Skeletal muscle tissue (tissue), 4 donors: ENCODE data around the gene MIXL1. TPM values are rescaled to one million over a fixed set of nuclear protein-coding genes. Genes with fewer than 3 reads are reported as not detected.
"Not testable (repeated sequence)": the region's sequence is repeated elsewhere in the genome, so short reads cannot be mapped to it uniquely, and the experiment has no call there.

Experiments used
- H3K27ac ChIP-seq: one replicate; pipeline ENCODE4 v1.7.0; 2013; ENCODE audit warnings: mild to moderate bottlenecking, low read depth, low read length, inconsistent platforms
- H3K27me3 ChIP-seq, 3 donors: one replicate each; pipeline ENCODE4 v1.7.0; 2013; ENCODE audit warnings: low read length in 3 of 3; ENCODE audit not compliant: control insufficient read depth in 3 of 3, insufficient read depth in 3 of 3
- H3K36me3 ChIP-seq, 3 donors: one replicate each; pipeline ENCODE4 v1.7.0; 2013; ENCODE audit warnings: low read length in 3 of 3; ENCODE audit not compliant: control insufficient read depth in 3 of 3, insufficient read depth in 3 of 3
- H3K4me1 ChIP-seq, 3 donors: one replicate each; pipeline ENCODE4 v1.7.0; 2013; ENCODE audit warnings: low read length in 3 of 3, mild to moderate bottlenecking in 3 of 3; ENCODE audit not compliant: control insufficient read depth in 3 of 3, insufficient read depth in 3 of 3
- H3K4me3 ChIP-seq, 3 donors: one replicate each; pipeline ENCODE4 v1.7.0; 2013; ENCODE audit warnings: low read length in 3 of 3
- H3K9ac ChIP-seq, 3 donors: one replicate each; pipeline ENCODE4 v1.7.0; 2013; ENCODE audit warnings: low read length in 3 of 3, mild to moderate bottlenecking in 3 of 3, moderate library complexity in 2 of 3, low read depth in 1 of 3
- H3K9me3 ChIP-seq, 3 donors: one replicate each; pipeline ENCODE4 v1.7.0; 2013; ENCODE audit warnings: low read length in 3 of 3; ENCODE audit not compliant: control insufficient read depth in 3 of 3
- total RNA-seq: library from RNA; depleted of rRNA; stranded (reverse); fragments of >200 nt; gene quantifications from one replicate; pipeline ENCODE4 v1.2.3, GENCODE V29; 2014
- donor health status: Osteomylitis.

Gene MIXL1
- total RNA-seq, 1 donor from 2014 or later, result not detected

DNA sequence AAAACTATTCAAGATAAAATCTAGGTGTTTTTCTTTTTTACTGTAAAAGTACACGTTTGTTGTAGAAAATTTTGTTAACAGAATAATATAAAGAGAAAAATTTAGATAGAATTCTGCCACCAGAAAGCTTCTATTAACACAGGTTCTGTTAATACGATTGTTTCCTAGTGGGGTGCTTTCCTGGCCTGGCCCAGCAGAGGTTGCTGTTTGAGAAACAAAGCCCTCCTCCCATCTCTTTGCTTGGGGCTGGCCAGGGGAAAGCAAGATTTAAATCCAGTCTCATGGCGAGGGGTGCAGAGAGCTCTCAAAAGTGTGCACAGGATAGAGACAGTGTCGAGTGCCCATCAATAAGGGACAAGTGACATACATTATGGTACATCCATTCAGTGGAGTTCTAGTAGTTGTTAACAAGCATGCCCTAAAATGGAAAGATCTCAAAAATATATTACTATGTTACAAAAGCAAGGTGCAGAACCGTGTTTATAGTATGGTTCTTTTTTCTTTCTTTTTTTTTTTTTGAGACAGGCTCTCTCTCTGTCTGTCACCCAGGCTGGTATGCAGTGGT lies 22.4 kb upstream of the MIXL1 start:
- Histone ChIP-seq H3K27me3 (no peaks in the 10 kb centered on the region), H3K27ac (no peak overlapping the region), H3K4me1 (no peaks in the 10 kb centered on the region), H3K36me3 (no peaks in the 10 kb centered on the region), H3K9ac (no peak overlapping the region), H3K9me3 (no peaks in the 10 kb centered on the region), H3K4me3 (no peak overlapping the region)

DNA sequence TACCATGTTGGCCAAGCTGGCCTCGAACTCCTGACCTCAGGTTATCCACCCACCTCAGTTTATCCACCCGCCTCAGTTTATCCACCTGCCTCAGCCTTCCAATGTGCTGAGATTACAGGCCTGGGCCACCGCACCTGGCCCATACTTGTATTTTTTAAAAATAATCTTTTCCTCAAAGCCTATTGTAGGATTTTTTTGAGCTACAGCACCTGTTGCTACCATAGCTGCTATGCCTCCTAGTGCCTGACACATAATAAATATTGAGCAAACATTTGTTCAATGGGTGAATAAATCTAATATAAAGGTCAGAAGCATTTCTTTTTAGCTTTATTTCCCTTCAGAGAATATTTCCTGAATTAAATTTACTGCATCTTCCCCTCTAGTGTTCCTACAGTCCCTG lies 21.2 kb upstream of the MIXL1 start:
- H3K9me3 ChIP-seq, result no peaks in the 10 kb centered on the region
- no peaks in the 10 kb centered on the region for H3K4me1 ChIP-seq
- H3K27me3 ChIP-seq, result no peaks in the 10 kb centered on the region
- no peak overlapping the region for H3K27ac ChIP-seq
- no peak overlapping the region for H3K9ac ChIP-seq
- no peaks in the 10 kb centered on the region for H3K36me3 ChIP-seq
- H3K4me3 ChIP-seq, result no peak overlapping the region

DNA sequence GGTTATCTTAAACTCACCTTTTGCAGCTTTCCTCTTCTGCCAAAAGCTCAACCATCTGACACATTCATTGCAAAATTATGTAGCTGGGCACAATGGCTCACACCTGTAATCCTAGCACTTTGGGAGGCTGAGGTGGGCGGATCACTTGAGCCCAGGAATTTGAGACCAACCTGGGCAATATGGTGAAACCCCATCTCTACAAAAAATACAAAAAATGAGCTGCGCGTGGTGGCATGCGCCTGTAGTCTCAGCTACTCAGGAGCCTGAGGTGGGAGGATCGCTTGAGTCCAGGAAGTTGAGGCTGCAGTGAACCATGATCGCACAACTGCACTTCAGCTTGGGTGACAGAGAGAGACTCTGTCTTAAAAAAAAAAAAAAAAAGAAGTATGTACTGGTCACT lies 20.8 kb upstream of the MIXL1 start:
- not testable (repeated sequence) for H3K4me3 ChIP-seq, H3K9me3 ChIP-seq, H3K27ac ChIP-seq, H3K27me3 ChIP-seq, H3K36me3 ChIP-seq, H3K4me1 ChIP-seq, H3K9ac ChIP-seq

DNA sequence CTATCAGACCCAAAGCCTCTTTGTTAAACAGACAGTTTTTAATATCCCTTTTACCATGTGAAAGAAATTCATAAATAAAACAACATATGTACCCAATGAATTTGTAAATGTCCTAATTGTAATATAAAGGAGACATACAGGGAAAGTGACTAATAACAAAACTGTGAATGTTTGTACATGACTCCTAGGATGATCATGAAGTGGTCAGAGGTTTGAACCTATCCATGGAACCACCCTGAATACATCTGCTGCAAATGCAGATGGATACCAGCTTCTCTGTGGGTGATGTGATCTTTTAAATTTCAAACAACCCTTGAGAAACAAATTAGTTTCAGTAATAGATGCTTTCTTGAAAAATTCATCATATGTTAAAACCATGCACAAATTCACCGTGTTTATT lies 20.2 kb upstream of the MIXL1 start:
- H3K27ac ChIP-seq, result no peak overlapping the region
- no peaks in the 10 kb centered on the region for H3K9me3 ChIP-seq
- H3K9ac ChIP-seq, result no peak overlapping the region
- no peaks in the 10 kb centered on the region for H3K4me1 ChIP-seq
- H3K27me3 ChIP-seq, result no peaks in the 10 kb centered on the region
- no peak overlapping the region for H3K4me3 ChIP-seq
- no peaks in the 10 kb centered on the region for H3K36me3 ChIP-seq

DNA sequence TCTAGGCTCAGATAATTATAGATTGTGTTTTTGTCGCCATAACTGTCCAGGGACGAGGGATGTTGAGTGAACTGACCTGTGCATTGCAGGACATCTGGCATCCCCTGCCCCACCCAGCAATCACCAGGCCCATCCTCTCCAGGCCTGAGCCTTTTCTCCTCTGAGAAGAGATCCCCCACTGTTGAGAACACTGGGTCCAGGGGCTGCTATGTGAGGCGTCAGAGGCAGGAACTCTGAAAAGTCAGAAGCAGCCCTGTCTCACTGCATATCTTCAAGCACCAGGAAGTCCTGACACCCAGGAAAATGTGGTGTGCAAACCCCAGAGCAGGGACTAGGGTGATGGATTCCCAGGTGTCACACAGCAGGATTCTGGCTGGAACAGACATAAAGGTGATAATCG lies 19.8 kb upstream of the MIXL1 start:
- no peak overlapping the region for H3K9ac ChIP-seq
- no peaks in the 10 kb centered on the region for H3K4me1 ChIP-seq
- no peaks in the 10 kb centered on the region for H3K36me3 ChIP-seq
- no peak overlapping the region for H3K4me3 ChIP-seq
- no peak overlapping the region for H3K27ac ChIP-seq
- no peaks in the 10 kb centered on the region for H3K9me3 ChIP-seq
- H3K27me3 ChIP-seq, result no peaks in the 10 kb centered on the region

DNA sequence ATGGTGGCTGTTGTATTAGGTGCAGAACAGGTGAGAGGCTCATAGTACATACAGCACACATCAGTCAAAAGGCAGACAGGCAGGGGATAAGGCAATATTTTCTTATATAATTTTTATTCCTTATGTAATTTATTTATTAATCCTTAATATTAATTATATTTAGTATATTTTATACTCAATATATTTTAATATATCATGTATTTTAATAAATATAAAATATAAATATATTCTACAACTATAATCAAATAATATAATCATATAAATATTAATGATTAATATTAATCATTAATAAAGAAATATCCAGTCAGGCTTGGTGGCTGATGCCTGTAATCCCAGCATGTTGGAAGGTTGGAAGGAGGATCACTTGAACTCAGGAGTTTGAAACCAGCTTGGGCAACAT lies 19.3 kb upstream of the MIXL1 start:
- no peaks in the 10 kb centered on the region for H3K36me3 ChIP-seq
- no peak overlapping the region for H3K27ac ChIP-seq
- H3K9ac ChIP-seq, result no peak overlapping the region
- H3K27me3 ChIP-seq, result no peaks in the 10 kb centered on the region
- H3K9me3 ChIP-seq, result no peaks in the 10 kb centered on the region
- H3K4me3 ChIP-seq, result no peak overlapping the region
- H3K4me1 ChIP-seq, result no peaks in the 10 kb centered on the region

DNA sequence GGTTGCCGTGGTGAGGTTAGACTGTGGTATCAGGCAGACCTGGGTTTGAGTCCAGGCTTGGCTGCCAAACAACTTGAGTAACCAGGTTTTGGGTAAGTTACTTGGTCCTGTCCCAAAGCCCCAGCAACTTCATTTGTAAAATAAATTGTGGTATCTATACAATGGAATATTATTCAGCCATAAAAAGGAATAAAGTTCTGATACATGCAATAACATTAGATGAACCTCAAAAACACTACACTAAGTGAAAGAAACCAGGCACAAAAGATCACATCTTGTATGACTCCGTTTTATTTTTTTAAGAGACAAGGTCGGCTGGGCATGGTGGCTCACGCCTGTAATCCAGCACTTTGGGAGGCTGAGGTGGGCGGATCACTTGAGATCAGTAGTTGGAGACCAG lies 16.4 kb upstream of the MIXL1 start:
- no peaks in the 10 kb centered on the region for H3K4me1 ChIP-seq
- H3K27me3 ChIP-seq, result no peaks in the 10 kb centered on the region
- H3K9me3 ChIP-seq, result no peaks in the 10 kb centered on the region
- no peak overlapping the region for H3K9ac ChIP-seq
- H3K27ac ChIP-seq, result no peak overlapping the region
- H3K36me3 ChIP-seq, result no peaks in the 10 kb centered on the region
- H3K4me3 ChIP-seq, result no peak overlapping the region

DNA sequence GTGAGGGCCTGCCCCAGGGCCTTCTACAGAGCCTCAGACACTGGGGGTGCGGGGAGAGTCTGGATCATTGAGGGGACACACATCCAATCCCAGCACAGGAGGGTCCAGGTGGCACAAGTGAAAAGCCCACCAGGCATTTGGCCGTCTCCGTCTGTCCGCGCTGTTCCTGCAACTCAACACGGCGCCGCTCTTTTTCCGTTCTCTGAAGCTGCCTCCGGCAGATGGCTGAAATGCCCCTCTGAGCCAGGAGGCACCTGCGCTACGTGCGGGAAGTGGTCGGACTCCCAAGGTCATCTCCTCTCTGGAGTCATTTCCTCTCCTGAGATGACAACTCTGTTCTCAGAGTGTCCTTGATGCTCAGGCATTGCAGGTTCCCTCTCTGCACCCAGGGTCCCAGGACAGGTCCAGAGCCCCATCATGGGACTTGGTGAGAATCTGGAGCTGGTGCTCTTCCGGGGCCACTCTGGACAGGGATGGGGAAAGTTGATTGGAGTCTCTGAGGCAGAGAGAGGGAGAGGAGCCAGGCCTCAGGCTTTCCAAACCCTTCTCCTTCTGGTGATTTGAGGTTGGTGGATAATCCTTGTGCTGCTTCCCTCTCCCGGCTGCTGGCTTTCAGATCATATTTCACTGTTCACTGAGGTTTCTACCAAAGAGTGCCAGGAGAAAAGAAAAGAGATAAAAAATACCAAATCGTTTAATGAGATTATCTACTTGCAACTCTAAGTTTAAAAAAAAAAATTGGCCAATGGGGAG lies 14.0 kb upstream of the MIXL1 start:
- Histone ChIP-seq H3K36me3 (no peaks in the 10 kb centered on the region), H3K4me1 (no peaks in the 10 kb centered on the region), H3K27ac (no peak overlapping the region), H3K27me3 (no peaks in the 10 kb centered on the region), H3K9me3 (no peaks in the 10 kb centered on the region), H3K4me3 (no peak overlapping the region), H3K9ac (no peak overlapping the region)

DNA sequence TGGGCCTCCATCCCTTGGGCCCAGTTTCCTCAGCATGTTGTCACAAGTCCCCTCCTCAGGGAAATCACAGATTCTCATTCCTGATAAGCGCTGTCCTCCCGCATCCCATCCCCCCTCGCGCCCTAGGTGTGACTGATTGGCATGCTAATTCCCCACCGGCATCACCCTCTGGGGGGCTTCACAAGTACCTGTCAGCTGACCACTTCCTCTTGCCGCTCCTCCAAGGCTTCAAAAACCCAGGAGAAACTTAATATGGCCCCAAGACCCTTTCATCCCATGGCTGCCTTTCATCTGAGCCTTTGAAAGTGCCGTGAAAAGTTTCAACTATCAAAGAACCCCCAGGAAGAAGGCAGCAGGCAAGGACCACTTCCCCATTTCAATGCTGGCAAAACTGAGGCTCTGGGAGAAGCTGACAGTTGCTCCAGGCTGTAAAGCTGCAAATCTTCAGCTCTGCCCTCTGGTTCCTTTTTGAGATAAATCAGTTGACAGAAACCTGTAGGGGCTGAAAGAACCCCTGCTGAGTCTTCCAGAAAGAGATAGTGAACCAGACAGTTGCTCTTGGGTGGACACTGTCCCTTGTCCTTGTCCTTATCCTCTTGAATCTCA lies 12.8 kb upstream of the MIXL1 start:
- Histone ChIP-seq H3K4me3 (no peak overlapping the region), H3K4me1 (no peaks in the 10 kb centered on the region), H3K9ac (no peak overlapping the region), H3K9me3 (no peaks in the 10 kb centered on the region), H3K27me3 (no peaks in the 10 kb centered on the region), H3K36me3 (no peaks in the 10 kb centered on the region), H3K27ac (no peak overlapping the region)

DNA sequence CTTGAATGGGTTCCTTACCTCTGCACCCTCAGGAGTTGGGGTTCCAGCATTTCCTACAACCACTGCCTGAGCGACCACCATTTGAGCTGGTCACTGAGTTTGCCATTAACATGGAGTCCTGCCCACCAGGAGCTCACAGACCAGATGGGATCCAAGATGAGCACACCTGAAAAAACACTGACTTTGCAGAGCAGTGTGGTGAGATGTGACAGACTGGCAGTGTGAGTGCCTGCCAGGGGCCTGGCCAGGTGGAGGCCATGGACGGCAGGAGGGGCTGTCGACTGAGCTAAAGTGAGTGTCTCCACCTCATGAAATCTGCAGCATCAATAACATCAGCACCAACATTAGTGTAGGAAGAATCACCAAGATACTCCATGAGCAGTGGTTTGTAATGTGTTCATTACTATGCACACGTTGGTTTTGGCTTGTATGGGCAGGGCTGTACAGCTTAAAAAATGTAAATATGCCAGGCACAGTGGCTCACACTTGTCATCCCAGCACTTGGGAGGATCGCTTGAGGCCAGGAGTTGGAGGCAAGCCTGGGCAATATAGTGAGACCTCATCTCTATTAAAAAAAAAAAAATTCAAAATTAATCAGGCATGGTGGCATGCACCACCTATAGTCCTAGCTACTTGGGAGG lies 12.2 kb upstream of the MIXL1 start:
- Histone ChIP-seq H3K9me3 (no peaks in the 10 kb centered on the region), H3K4me3 (no peak overlapping the region), H3K27ac (no peak overlapping the region), H3K4me1 (no peaks in the 10 kb centered on the region), H3K9ac (no peak overlapping the region), H3K36me3 (no peaks in the 10 kb centered on the region), H3K27me3 (no peaks in the 10 kb centered on the region)
